Transverse colon (tissue), 4 donors: ENCODE data around the gene UBE2F.

Source experiments
- EP300 ChIP-seq: sonication (generic); formaldehyde crosslinking; IDR thresholded peaks from one replicate; pipeline ENCODE4 v1.6.1; 2017; ENCODE audit warnings: antibody characterized with exemption, low read depth
- POLR2AphosphoS5 ChIP-seq, 3 donors: sonication (generic); formaldehyde crosslinking; IDR thresholded peaks; one replicate each; pipeline ENCODE4 v1.6.1; 2016; ENCODE audit warnings: antibody characterized with exemption in 3 of 3
- TF ChIP-seq, protein P1 (sequence below), 5 experiments: fragments of 200-600 bp in 3 of 5; fragments of 450-650 bp in 2 of 5; sonication (generic) in 3 of 5; IDR thresholded peaks; 1 replicate in 2 of 5; 2 replicates in 3 of 5; pipeline ENCODE4 v1.5.1; 2016 to 2017; ENCODE audit warnings: antibody characterized with exemption in 5 of 5, inconsistent platforms in 3 of 5, mild to moderate bottlenecking in 2 of 5, moderate library complexity in 1 of 5

DNA sequence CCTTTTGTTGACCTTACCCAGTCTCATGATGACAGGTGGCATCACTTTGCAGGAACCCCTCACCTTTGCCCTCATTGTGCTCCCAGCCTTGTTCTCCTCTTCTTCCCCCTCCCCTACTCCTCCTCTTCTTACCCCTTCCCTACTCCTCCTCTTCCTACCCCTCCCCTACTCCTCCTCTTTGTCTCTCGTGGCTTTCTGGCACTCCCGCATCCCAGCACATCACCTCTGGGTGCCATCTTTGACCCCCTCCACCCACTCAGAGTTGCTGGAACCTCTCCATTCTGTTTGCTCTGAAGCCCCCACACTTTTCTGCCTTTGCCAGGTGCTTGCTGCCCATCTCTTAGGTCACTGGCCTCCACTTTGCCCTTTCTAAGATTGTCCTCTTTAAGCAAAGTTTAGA, 17.1 kb downstream of the UBE2F start:
- TF ChIP-seq EP300, result no peak
- TF ChIP-seq POLR2AphosphoS5 (IDR thresholded peaks at IDR 0.05), result no peak
- TF ChIP-seq, protein P1, sequence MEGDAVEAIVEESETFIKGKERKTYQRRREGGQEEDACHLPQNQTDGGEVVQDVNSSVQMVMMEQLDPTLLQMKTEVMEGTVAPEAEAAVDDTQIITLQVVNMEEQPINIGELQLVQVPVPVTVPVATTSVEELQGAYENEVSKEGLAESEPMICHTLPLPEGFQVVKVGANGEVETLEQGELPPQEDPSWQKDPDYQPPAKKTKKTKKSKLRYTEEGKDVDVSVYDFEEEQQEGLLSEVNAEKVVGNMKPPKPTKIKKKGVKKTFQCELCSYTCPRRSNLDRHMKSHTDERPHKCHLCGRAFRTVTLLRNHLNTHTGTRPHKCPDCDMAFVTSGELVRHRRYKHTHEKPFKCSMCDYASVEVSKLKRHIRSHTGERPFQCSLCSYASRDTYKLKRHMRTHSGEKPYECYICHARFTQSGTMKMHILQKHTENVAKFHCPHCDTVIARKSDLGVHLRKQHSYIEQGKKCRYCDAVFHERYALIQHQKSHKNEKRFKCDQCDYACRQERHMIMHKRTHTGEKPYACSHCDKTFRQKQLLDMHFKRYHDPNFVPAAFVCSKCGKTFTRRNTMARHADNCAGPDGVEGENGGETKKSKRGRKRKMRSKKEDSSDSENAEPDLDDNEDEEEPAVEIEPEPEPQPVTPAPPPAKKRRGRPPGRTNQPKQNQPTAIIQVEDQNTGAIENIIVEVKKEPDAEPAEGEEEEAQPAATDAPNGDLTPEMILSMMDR (IDR thresholded peaks at IDR 0.05), result no peak
